Progenitor cell of endocrine pancreas (in vitro differentiated cells): ENCODE measurements around the gene SORCS2. TPM values are rescaled to one million over a fixed set of nuclear protein-coding genes. Genes with fewer than 3 reads are reported as not detected.

ENCODE experiments used
- DNase-seq: peaks from one replicate; pipeline ENCODE4 v3.0.0; 2021; ENCODE audit warnings: low spot score; ENCODE audit not compliant: unreplicated experiment
- H3K27ac Mint-ChIP-seq: 2 replicates; pipeline ENCODE4 v1.8.0; 2021; ENCODE audit warnings: mild to moderate bottlenecking, moderate library complexity, mixed read lengths
- H3K27me3 Mint-ChIP-seq: 2 replicates; pipeline ENCODE4 v1.8.0; 2021; ENCODE audit warnings: mixed read lengths
- H3K36me3 Mint-ChIP-seq: 2 replicates; pipeline ENCODE4 v1.8.0; 2022; ENCODE audit warnings: mixed read lengths; ENCODE audit not compliant: insufficient read depth
- H3K4me1 Mint-ChIP-seq: 2 replicates; pipeline ENCODE4 v1.8.0; 2021; ENCODE audit warnings: low read depth, mixed read lengths
- H3K4me3 Mint-ChIP-seq: 2 replicates; pipeline ENCODE4 v1.8.0; 2021; ENCODE audit warnings: low read depth, mild to moderate bottlenecking, moderate library complexity, mixed read lengths
- H3K9me3 Mint-ChIP-seq: 2 replicates; pipeline ENCODE4 v1.8.0; 2021; ENCODE audit warnings: low read depth, mixed read lengths
- total RNA-seq: library from RNA; stranded (reverse); gene quantifications from 2 replicates; pipeline ENCODE4 v1.2.1, GENCODE V29; 2021
- TF ChIP-seq, protein P1 (sequence below): fragments of 200-600 bp; sonication (generic); IDR thresholded peaks from one replicate; pipeline ENCODE4 v1.5.0; 2021; ENCODE audit warnings: antibody characterized with exemption, mild to moderate bottlenecking; ENCODE audit not compliant: unreplicated experiment

SORCS2 gene
- total RNA-seq, 1 donor from 2014 or later = 2.2 TPM

DNA sequence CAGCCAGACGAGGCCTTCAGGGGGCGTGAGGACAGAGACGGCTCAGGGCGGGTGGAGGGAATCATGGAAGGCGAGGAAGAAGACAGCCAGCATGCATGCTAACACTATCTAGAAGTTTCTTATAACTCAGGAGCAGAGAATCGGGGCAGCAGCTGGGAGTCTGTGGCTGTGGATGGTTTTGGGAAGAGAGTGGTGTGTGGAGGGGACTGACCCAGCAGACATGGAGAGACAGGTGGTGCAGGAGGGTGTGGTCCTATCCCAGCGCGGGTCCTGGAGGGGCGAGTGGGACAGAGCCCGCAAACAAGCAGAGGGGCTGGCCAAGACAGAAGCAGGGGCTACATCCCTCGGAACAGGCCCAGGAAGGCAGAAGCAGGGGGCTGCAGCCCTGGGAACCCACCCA is 555.2 kb downstream of the SORCS2 start:
- TF ChIP-seq, protein P1, sequence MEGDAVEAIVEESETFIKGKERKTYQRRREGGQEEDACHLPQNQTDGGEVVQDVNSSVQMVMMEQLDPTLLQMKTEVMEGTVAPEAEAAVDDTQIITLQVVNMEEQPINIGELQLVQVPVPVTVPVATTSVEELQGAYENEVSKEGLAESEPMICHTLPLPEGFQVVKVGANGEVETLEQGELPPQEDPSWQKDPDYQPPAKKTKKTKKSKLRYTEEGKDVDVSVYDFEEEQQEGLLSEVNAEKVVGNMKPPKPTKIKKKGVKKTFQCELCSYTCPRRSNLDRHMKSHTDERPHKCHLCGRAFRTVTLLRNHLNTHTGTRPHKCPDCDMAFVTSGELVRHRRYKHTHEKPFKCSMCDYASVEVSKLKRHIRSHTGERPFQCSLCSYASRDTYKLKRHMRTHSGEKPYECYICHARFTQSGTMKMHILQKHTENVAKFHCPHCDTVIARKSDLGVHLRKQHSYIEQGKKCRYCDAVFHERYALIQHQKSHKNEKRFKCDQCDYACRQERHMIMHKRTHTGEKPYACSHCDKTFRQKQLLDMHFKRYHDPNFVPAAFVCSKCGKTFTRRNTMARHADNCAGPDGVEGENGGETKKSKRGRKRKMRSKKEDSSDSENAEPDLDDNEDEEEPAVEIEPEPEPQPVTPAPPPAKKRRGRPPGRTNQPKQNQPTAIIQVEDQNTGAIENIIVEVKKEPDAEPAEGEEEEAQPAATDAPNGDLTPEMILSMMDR = no peak
- peak overlapping the region; percentile 6 for H3K27ac Mint-ChIP-seq

DNA sequence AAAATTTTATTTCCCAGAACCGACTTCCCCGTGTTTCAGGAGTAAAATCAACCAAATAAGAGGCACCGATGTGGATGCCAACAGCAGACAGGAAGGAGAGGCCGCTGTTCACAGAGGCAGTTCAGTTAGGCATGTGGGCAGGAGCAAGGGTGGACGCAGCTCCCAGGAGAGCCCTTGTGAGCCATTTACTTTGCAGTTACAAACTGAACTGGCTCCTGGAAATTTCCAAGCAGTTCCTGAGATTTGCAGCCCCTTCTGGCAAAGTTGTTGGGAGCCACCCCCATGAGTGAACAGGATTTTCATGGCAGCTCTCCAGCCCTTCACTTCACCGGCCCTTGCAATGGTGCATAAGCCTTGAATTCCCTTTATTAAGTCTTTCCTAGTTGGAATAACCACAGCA is 558.2 kb downstream of the SORCS2 start:
- H3K9me3 Mint-ChIP-seq = no peaks in the 10 kb centered on the region
- TF ChIP-seq, protein P1 = no peak
- H3K4me3 Mint-ChIP-seq = no peak overlapping the region
- DNase-seq = no peak
- peaks cover 11% of the 10 kb centered on the region for H3K27me3 Mint-ChIP-seq
- no peak overlapping the region for H3K27ac Mint-ChIP-seq
- H3K4me1 Mint-ChIP-seq = peaks cover 3% of the 10 kb centered on the region
- no peaks in the 10 kb centered on the region for H3K36me3 Mint-ChIP-seq

More for the DNA sequence above, 555.2 kb downstream of the SORCS2 start:
- Mint-ChIP-seq H3K36me3 (no peaks in the 10 kb centered on the region), H3K27me3 (peaks cover 11% of the 10 kb centered on the region), H3K4me3 (no peak overlapping the region), H3K9me3 (no peaks in the 10 kb centered on the region), H3K4me1 (peaks cover 4% of the 10 kb centered on the region)
- DNase-seq = no peak

DNA sequence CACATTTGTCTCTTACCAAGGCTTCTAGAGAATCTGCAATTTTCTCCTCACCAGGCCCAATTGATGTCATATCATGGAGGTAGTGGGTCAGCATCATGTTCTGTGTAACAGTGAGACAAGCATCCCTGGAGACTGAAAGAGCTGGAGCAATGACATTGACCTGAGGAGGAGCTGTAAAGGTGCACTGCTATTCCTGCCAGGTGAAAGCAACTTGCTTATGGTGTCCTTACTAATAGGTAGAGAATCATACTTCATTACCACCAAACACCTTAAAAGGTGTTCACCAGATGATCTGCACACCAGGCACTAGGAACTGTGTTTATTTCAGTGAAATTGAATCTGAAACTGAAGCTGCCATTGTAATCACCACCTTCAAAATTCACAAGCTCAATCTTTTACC is 558.6 kb downstream of the SORCS2 start:
- Mint-ChIP-seq H3K27me3 (peaks cover 11% of the 10 kb centered on the region), H3K4me1 (peaks cover 3% of the 10 kb centered on the region), H3K9me3 (no peaks in the 10 kb centered on the region), H3K36me3 (no peaks in the 10 kb centered on the region), H3K4me3 (no peak overlapping the region), H3K27ac (no peak overlapping the region)
- no peak for DNase-seq
- TF ChIP-seq, protein P1 = no peak

DNA sequence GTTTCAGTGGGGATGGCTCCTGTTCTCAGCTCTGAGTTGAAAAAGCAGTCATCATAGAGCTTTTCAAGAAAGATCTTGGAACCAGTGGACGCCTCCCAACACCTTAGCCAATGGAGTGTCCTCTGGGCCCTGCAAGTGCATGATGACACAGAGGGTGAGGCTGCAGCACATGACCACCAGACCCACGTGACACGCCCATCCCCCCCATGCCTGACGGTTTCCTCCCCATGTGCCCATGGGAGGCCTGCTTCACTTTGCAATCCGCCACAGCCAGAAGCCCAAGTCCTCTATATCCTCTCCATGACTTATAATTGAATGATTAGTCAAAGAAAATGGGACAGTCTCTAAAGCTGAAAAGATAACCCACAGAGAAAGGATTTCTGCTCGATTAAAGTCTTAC is 560.3 kb downstream of the SORCS2 start:
- H3K9me3 Mint-ChIP-seq = no peaks in the 10 kb centered on the region
- H3K4me1 Mint-ChIP-seq = peaks cover 4% of the 10 kb centered on the region
- H3K27ac Mint-ChIP-seq = no peak overlapping the region
- peaks cover under 1% of the 10 kb centered on the region for H3K36me3 Mint-ChIP-seq
- no peak overlapping the region for H3K4me3 Mint-ChIP-seq
- DNase-seq = no peak
- H3K27me3 Mint-ChIP-seq = peaks cover 6% of the 10 kb centered on the region
- TF ChIP-seq, protein P1 = no peak

DNA sequence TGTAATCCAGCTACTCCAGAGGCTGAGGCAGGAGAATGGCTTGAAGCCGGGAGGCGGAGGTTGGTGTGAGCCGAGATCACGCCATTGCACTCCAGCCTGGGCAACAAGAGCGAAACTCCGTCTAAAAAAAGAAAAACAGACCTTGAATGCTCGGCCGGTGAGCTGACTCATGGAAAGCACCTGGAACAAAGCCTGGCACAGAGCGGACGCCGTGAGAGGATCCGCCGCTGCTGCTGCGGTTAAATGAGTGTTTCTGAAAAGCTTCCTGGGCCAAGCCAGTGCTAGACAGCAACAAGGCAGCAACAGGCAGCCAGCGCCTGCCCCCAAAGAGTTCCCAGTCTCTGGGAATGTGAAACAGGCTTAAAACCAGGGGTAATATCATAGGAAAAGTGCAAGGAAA is 560.9 kb downstream of the SORCS2 start:
- Mint-ChIP-seq H3K36me3 (peaks cover 4% of the 10 kb centered on the region), H3K4me3 (no peak overlapping the region), H3K27ac (no peak overlapping the region), H3K9me3 (no peaks in the 10 kb centered on the region), H3K4me1 (peaks cover 9% of the 10 kb centered on the region), H3K27me3 (peaks cover 4% of the 10 kb centered on the region)
- DNase-seq = no peak
- TF ChIP-seq, protein P1 = no peak
